GM19240 (cell line): ENCODE measurements around the gene MREG.

Experiments used
- DNase-seq: peaks from one replicate; pipeline ENCODE4 v3.0.0; 2011; ENCODE audit warnings: low spot score; ENCODE audit not compliant: insufficient read length

The MREG gene

DNA sequence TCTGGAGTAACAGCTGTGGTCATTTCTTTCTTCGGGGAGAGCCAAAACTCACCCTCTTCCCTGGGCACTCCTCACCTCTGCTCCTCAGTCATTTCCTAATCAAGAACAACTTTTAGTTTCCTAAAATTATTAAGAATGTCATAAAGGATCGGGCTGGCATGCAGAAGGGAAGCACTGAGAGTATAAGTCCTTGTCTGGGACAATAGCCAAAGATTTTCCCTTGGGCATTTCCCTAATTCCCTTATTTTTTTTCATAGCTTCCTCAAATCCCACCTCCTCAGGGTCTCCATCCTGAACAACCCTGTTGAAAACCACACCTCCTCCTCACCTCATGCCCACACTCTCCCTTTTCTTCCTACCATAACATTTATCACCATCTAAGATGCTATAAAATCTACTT lies 115.0 kb downstream of the MREG start:
- no peak for DNase-seq

- no peak for DNase-seq
Observed at GRCh38 chr2:215896921-215897320, 116.4 kb downstream of the MREG start.

DNA sequence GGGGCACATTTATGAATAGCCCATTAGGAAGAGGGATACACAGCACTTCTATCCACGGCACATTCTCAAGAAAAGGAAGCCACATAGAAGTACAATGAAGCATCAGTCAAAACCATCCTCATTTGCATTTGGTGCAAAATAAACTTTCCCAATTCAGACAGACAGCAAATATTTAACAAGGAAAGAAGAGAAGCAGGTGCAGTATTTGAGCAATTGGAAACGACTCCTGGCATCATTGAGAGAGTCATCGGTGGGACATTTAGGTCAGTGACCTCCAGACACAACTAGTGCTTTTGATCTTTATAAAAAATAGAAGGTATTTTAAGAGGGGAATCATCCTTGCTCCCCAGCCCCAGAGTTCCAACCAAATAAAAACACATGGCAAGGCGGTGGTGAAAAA lies 118.0 kb downstream of the MREG start:
- no peak for DNase-seq
